T-helper 22 cell (primary cell): ENCODE measurements around the gene NEFH.

Source experiments
- DNase-seq: peaks from one replicate; pipeline ENCODE4 v3.0.0-alpha.2; 2020; ENCODE audit warnings: low read depth

Gene NEFH

DNA sequence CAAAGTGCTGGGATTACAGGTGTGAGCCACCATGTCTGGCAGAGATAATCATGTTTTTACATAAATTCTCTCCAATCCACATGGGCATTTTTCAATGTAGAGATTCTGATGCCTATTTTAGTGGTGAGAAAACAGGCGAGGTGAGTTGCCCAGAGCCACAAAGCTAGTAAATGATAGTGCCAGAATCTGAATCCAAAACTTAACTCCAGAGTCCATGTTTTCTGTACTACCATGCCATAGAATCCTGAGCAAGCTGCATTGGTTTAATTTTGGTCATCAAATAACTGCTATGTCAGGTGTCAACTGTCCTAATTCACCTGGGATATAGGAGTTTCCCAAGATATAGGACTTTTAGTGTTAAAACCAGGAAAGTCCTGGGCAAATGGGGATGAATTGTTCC lies 13.6 kb downstream of the NEFH start:
- DNase-seq, result no peak

DNA sequence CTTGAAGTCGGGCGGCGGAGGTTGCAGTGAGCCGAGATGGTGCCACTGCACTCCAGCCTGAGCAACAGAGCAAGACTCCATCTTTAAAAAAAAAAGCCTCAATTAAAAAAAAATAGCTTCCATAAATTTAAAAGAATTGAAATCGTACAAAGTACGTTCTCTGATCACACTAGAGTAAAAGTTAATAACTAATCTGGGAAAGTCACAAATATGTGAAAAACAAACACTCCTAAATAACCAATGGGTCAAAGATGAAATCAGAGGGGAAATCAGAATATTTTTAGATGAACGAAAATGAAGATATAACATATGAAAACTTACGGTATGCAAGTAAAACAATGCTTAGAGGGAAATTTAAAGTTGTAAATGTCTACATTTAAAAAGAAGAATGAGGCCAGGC lies 19.8 kb downstream of the NEFH start:
- no peak for DNase-seq

DNA sequence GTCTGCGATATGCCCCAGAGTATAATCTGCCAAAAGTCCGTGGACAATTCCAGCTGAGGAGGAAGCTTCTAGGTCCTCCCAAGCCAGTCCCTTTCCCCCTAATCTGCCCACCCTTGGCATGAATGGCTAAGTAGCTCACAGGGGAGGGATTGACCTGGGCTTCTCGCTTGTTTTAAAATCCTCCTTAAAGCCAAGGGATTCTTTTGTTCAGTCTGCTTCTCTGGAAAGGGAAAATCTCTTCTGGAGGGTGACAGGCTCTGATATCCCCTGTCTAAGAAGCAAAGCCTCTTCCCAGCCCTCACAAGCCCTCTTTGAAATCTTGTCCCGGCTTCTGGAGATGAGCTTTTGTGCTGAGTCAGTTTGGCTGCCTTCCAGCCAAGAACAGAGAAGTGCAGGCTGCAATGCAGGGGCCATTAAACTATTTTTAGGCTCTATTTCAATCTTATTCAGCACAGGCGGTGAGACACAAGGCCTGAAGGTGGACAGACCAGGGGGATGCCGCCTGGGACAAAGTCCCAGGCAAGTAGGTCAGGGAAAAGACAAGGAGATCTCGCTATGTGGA lies 23.9 kb downstream of the NEFH start:
- DNase-seq, result no peak

DNA sequence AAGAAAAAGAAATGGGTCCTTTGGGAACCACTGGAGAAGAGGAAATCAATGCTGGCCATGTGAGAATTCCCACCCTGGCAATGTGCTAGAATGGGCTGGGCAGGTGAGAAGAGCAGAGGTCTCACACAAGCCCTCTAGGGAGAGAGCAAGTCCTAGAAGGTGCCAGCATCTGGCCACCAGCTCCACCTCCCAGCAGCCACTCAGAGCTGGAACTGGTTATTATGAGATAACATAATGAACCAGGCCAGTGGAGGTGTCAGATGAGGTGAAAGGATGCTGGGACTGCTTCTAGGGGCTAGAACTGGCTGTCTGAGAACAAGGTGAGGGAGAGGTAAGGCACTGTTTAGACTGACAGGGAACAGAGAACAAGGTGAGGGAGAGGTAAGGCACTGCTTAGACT lies 29.3 kb downstream of the NEFH start:
- DNase-seq, result no peak

DNA sequence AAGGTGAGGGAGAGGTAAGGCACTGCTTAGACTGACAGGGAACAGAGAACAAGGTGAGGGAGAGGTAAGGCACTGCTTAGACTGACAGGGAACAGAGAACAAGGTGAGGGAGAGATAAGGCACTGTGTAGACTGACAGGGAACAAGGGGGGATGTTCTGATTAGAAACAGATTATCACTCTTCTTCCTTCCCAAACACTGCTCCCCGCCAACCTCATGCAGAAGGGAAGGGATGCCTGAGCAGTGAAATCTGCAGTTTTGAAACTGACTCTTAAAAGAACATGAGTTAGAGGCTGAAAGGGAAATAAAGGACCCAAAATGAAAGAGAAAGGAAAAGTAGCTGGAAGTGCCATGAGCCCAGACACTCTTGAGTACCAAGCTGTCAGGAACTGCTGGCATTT lies 29.8 kb downstream of the NEFH start:
- no peak for DNase-seq

DNA sequence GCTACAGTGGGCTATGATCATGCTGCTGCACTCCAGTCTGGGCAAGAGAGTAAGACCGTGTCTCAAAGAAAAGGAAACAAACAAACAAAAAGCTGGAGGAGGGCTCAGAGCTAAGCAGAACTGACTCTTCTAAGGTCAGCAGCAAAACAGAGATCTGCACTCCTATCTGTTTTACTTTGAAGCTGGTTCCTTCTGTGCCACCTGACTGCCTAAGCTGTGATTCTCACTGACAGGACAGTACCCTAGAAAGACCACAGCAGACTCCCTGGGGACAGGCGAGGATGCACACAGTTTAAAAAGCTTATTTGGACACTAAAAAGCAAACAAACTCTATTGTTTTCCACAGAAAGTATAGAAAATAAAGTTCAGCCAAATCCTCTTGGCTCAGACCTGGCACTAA lies 30.5 kb downstream of the NEFH start:
- no peak for DNase-seq

DNA sequence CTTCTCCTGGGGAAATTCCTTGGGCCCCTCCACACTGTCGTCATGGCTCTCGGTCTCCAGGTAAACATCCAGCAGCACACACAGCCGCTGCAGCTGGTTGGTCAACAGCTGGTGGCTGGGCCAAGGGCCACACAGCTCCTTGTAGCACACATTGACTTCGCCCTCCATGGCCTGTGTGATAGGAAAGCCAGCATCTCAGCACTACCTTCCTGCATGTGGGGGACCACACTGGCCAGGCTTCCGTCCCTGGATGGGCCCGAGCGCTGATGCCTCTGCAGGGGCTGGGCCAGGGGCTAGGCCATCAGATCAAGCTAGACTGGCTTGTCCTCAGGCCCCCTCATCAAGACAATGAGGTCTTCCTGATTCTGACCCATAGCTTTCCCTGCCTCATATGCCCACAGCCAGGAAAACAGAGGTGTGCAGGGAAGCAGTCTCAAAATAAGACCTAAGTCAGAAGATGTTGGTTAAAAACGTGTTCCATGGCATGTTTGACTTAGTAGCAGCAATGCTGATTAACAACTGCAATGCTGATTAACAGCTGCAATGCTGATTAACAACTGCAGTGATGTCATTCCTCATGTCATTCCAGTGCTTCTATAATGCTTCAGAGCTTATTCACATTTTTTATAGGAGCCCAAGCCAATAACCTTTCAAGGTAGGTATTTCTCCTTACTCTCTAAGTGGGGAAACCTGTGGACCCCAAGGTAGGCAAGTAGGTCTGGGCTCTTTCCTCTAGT lies 31.3 kb downstream of the NEFH start:
- DNase-seq, result no peak

DNA sequence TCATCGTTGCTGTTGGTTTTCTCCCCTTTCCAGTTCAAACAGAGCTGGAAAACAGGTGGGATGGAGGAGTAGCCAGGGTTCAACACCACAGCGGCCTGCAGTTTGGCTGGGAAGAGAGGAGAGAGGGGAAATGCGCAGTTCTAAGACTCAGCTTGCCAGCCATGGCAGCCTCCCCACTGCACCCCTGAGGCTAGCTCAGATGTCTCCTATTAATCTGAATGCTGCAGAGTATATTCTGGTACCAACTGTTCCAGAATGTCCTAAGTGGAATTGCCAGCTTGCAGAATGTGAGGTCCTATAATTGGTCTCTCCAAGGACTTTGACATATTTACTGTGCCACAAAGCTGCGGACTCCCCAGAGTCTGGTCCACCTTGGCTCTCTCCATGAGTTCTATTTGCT lies 32.0 kb downstream of the NEFH start:
- no peak for DNase-seq

DNA sequence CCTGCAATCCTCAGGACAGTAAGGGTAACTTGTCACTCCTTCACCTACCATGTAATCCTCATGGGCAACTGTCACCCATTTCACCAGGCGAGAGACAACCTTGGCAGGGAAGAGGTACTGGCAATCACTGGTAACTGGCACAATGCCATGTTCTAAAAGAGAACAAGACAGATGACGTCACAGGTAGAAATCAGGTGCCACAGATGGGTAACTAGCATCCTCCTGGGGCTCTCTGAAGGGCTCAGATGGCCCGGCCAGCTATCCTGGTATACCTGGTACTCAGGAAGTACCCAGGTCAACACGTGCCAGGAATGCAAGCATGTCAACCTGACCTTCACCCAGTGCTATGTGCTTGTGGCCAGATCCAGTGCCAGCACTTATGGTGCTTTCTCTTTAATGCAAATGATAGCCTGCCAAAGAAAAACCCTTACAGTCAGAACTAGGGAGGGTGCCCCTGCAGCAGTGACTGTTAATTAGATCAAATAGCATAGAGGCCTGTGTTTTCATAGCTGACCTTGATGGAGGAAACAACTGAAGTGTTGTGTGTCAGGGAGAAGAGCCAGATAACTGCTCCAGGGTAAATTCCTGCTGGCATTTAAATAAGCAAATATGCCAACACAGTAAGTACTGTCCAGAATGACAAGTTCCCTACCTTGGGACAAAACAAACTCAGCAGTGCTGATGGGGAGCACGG lies 37.3 kb downstream of the NEFH start:
- DNase-seq, result no peak

DNA sequence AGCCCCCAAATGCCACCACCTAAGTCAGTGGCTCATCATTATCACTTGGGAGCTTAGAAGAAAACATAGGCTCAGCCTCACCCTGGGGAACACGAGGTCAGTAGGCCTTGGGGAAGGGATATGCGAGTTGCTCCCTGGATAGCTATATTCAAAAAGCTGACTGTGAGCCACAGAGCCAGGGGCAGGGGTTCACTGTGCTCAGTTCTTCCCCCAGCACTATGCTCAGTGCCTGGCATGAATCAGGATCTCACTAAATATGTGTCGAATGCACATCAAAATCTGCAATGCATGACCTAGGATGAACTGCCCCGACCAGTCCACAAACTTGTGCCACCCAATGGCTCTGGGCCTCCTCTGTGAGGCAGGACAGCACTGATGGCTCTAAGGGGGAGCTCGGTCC lies 38.4 kb downstream of the NEFH start:
- no peak for DNase-seq

DNA sequence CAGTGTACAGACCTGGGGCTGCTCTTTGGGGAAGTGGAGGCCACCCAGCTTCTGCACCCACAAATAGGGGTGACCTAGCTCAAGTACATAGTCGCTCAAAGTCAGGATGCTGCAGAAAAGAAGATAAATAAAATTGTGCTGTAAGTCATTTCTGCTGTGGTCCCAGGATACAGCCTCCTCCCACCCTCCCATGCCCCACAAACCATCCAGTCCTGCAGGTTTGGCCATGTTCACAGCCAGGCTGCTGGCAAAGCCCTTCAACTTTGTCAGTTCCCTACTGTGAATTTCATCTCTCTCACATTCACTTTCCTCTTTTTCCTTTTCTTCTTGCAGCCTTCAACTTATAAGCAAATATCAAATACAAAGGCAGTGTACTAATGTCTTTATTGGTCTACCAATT lies 40.0 kb downstream of the NEFH start:
- no peak for DNase-seq

DNA sequence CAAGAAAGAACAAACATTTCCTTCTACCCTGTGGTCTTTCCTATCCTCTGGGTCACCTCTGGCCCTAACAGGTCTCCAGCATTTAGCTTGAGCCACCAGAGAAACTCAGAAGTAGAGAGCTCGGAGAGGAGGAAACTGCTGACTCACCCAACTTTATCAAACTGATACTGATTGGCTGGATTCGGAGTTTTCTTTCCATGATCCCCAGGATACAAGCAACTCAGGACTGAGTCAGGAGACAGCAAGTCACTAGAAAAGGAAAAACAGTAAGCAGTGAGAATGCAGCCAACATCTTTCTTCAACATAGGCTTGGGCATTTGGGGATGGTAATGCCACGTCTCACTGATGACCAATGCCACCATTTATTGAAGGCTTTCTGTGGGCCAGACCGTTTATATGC lies 40.8 kb downstream of the NEFH start:
- no peak for DNase-seq

DNA sequence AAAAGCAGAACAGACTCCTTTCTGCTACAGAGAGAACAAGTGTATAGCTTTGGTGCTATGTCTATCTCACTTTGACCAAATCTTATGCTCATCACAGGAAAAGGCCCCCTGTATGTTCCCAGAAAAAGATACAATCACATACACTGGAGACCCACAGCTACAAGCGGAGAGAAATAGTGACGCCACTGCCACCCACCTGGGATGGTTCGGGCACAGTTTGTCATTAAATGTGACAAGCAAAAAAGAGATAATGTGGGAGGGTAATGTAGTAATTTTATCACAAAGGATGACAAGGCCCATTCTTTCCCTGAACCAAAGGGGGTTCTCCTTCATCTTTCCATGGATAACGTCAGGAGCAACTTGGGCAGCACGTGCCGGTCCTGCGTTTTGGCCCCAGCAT lies 41.5 kb downstream of the NEFH start:
- no peak for DNase-seq

DNA sequence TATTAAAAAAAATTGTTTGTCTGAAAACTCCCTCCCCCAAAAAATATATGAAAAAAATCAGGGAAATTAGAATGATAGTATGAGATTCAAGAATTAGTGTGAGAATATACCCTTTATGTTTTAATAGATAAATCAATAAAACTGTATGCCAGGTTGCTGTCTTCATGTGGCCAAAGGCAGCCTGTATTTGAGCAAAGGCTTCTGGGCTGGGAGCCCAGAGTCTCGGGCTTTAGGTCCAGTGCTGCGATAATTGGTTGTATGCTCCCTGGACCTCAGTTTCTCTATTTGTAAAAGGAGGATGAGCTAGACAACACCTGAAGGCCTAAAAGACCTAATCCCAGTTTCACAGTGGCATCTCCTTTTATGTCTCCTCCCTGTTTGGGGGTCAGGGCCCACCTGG lies 43.7 kb downstream of the NEFH start:
- no peak for DNase-seq

DNA sequence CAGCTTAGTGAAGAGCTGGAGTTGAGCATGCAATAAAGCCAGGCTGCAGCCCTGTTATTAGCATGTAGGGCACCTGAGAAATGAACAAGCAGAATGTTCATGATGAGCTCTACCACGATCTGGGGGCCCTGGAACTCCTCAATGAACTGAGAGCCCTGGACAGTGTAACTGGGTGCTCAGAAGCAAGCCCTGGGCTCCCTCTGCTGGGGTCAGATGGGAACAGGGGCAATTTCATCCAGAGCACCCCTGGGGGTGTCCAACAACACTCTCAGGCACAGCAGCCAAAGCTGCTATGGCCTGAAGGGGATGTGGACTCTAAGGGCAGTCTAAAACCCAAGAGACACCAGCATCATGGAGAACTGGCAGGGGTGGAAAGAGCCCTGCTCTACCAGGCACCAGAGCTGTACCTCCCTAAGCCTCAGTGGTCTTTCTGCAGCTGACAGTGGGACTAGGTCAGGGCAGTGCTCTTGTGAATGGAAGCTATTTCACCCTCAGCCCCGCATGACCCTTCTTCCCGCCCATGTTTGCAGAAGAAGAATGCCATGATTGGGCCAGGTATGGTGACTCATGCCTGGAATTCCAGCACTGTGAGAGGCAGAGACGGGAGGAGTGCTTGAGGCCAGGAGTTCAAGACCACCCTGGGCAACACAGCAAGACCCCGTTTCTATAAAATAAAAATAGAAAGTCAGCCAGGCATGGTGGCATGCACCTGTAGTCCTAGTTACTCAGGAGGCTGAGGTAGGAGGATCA lies 44.6 kb downstream of the NEFH start:
- no peak for DNase-seq

DNA sequence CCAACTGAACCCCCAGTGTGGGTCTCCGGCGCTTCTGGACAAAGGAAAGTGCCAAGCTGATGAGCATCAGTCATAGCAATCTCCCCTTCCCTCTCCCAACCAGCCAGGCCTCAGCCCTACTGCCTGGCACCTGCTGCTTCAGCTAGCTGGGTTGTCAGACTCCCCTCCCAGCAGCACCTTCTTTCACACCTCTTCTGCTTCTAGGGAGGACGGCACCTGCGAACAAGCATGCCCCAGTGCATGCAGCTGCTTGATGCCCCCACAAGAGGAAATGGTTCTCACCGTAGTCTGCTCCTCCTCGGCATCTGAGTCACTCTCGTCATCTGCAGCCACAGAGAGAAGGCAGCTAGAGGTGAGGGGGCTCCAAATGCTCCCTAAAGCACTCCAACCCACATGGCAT lies 48.1 kb downstream of the NEFH start:
- no peak for DNase-seq

DNA sequence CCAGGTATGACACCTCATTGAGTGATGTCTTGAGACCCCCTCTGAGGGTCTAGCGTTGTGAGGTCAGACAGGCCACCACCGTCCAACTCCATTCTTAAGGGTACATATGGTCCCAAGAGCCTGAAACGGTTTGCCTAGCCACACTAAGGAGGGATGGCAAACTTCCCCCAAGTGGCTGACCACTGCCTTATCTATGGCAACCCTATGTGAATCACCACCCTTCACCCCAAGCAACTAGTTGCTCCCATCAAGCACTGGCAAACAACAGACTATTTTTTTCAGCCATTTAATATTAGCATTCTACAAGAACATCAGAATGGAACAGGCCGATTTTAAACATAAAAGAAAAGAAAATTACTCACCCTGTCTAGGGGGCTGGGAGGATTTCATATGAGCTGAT lies 50.7 kb downstream of the NEFH start:
- no peak for DNase-seq

DNA sequence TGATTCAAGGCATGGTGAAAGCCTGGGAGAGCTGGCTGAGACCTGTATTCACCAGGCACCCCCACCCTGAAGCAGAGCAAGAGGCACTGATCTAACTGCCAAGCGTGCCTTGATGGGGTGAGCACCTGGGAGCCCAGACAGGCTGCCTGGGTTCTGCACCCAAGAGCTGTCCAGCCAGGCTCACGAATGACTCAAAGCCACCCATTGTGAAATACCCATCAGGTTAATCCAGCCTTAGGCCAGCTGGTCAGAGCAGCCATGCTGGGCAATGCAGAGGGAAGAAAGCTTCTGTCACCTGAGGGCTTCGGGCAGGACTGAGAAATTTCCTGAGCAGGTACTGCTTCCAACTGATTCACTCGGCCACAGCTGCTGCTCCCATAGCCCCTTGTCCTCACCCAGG lies 51.4 kb downstream of the NEFH start:
- no peak for DNase-seq

DNA sequence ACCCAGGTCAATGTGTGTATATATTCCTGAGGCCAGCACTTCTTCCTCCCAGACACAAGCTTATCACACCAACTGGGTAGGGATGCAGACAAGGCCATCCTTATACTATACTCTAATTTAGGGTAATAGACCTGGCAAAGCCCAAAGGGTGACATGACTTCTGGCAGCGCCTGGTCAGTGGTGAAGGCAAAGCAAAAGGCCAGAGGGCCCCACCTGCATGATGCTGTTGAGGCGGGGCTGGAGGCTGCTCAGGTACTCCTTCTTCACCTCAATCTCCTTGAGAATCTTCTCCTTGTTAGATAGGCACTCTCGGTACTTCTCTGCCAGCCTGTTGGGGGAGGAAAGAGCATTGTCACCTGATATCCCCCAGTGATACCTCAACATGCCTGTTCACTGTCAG lies 56.4 kb downstream of the NEFH start:
- no peak for DNase-seq

DNA sequence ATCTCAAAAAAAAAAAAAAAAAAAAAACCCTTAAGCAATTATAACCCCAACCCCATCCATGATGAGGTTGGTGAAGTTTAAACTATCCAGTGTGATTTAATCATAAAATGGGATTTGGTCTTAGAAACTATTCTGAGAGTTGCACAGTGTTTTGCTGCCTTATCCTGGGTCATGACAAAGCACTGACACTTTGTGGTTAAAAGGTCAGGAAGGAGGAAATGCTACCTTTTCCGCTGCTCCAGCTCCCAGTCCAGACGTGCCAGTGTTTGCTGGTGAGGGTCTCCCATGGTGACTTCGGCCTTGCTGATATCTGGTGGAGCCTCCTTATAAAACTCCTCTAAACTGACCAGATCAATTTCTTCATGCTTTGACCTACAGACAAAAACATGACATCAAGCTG lies 59.1 kb downstream of the NEFH start:
- no peak for DNase-seq
